Lung (tissue), 12 donors: ENCODE measurements around the gene APRT. TPM values are rescaled to one million over a fixed set of nuclear protein-coding genes. Genes with fewer than 3 reads are reported as not detected.

Experiments used
- ATAC-seq: fragments of 200-7000 bp; cut with Tn5 transposase; one replicate; pipeline ENCODE4 v1.9.1; 2020; ENCODE audit warnings: moderate number of reproducible peaks; ENCODE audit not compliant: insufficient read depth, low FRiP score
- DNase-seq, 3 donors: peaks; one replicate each; pipeline ENCODE4 v3.0.0-alpha.2; 2013 to 2017
- H3K27ac ChIP-seq, 2 donors: one replicate each; pipeline ENCODE4 v1.5.1; 2013; ENCODE audit warnings: mild to moderate bottlenecking in 2 of 2, moderate library complexity in 2 of 2, control low read depth in 1 of 2, inconsistent platforms in 1 of 2, low read depth in 1 of 2, low read length in 1 of 2
- H3K27me3 ChIP-seq, 3 donors: one replicate each; pipeline ENCODE4 v1.5.1; 2013; ENCODE audit warnings: low read length in 2 of 3; ENCODE audit not compliant: control insufficient read depth in 3 of 3, insufficient read depth in 3 of 3
- H3K36me3 ChIP-seq, 4 donors: one replicate each; pipeline ENCODE4 v1.5.1; 2013; ENCODE audit warnings: low read length in 4 of 4, mild to moderate bottlenecking in 1 of 4, moderate library complexity in 1 of 4; ENCODE audit not compliant: control insufficient read depth in 4 of 4, insufficient read depth in 4 of 4
- H3K4me1 ChIP-seq, 5 donors: one replicate each; pipeline ENCODE4 v1.5.1; 2013; ENCODE audit warnings: low read length in 5 of 5, mild to moderate bottlenecking in 2 of 5, moderate library complexity in 1 of 5; ENCODE audit not compliant: control insufficient read depth in 5 of 5, insufficient read depth in 5 of 5
- H3K4me3 ChIP-seq: one replicate; pipeline ENCODE4 v1.5.1; 2013; ENCODE audit warnings: mild to moderate bottlenecking, control low read depth, moderate library complexity
- H3K9ac ChIP-seq, 2 donors: one replicate each; pipeline ENCODE4 v1.5.1; 2013; ENCODE audit warnings: low read length in 2 of 2, control low read depth in 1 of 2; ENCODE audit not compliant: insufficient read depth in 1 of 2
- H3K9me3 ChIP-seq, 4 donors: one replicate each; pipeline ENCODE4 v1.5.1; 2013; ENCODE audit warnings: low read length in 3 of 4, mild to moderate bottlenecking in 1 of 4, moderate library complexity in 1 of 4; ENCODE audit not compliant: control insufficient read depth in 4 of 4, insufficient read depth in 3 of 4
- WGBS, 2 donors: extraction: QIAGEN DNeasy Blood & Tissue Kit; methylation state at CpG; one replicate each; pipeline ENCODE4 v1.1.7; 2013; 5-methylcytosine and 5-hydroxymethylcytosine counted together
- polyA plus RNA-seq, 2 donors: library from polyadenylated mRNA; stranded (reverse); fragments of 200-250 nt; gene quantifications; one replicate each; pipeline ENCODE4 v1.2.1, GENCODE V29; 2013
- total RNA-seq, 2 donors: library from RNA; depleted of rRNA in 1 of 2; stranded (reverse); fragments of >200 nt in 1 of 2; gene quantifications; one replicate each; pipeline ENCODE4 v1.2.1, GENCODE V29; 2014 to 2021
- TF ChIP-seq, protein P1 (sequence below): IDR thresholded peaks from 2 replicates; pipeline ENCODE4 v1.5.1; 2012; ENCODE audit warnings: mild to moderate bottlenecking; ENCODE audit errors: control extremely low read depth, extremely low read depth
- donor health status: control.
- donor health status: control.
- donor health status: Bipolar disorder and iron deficiency.
- donor health status: healthy.
- donor health status: DM: yes; HTN: yes; CAD: no.

Gene APRT
- total and polyA plus RNA-seq, 4 donors: 44.2 to 260 (median 176) TPM

DNA sequence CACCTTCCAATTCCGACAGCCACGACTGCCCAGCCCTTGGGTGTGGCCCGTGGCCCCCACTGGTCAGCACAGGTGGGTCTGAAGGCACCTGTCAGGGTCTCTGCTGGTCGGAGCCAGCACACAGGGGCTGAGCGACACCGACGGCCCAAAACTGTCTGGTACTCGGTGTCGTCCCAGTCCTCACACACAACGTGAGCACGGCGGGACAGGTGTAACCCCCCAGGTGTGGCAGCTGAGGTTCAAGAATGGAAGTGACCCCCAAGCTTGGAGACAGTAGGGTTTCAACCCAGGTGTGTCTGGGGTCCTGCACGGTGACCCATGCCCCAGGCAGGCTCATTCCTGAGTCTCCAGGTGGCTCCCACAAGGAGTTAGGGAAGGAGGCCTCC is 44.0 kb upstream of the APRT start:
- DNase-seq: no peak
- Histone ChIP-seq H3K27ac (no peak overlapping the region), H3K4me1 (peaks cover 0 to 16% (median 7%) of the 10 kb centered on the region in 5 donors), H3K9me3 (no peaks in the 10 kb centered on the region), H3K9ac (no peak overlapping the region), H3K36me3 (peaks cover 0 to 20% (median 18%) of the 10 kb centered on the region in 4 donors), H3K4me3 (no peak overlapping the region), H3K27me3 (no peaks in the 10 kb centered on the region)
- WGBS, 2 donors: 82 to 92% methylated on average over 13 of the region's 13 CpGs
- TF ChIP-seq, protein P1, sequence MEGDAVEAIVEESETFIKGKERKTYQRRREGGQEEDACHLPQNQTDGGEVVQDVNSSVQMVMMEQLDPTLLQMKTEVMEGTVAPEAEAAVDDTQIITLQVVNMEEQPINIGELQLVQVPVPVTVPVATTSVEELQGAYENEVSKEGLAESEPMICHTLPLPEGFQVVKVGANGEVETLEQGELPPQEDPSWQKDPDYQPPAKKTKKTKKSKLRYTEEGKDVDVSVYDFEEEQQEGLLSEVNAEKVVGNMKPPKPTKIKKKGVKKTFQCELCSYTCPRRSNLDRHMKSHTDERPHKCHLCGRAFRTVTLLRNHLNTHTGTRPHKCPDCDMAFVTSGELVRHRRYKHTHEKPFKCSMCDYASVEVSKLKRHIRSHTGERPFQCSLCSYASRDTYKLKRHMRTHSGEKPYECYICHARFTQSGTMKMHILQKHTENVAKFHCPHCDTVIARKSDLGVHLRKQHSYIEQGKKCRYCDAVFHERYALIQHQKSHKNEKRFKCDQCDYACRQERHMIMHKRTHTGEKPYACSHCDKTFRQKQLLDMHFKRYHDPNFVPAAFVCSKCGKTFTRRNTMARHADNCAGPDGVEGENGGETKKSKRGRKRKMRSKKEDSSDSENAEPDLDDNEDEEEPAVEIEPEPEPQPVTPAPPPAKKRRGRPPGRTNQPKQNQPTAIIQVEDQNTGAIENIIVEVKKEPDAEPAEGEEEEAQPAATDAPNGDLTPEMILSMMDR: no peak
- ATAC-seq: no peak

DNA sequence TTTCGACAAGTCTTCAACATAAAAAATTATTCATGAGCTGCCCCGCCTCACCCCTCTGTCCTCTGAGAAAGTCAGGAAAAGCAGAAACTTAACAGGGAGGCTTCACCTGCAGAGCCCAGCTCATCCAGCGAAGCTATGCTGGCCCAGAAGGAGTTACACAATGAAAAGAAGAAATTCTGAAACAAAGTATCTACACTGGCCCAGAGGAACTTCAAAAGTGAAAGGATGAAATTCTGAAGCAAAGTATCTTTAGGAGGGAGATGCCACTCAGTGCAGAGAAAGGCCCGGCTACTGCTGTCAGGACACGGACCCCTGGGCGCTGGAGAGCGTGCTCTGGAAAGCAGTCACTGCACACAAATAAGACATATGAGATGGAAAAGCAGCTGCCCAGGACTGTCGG is 43.4 kb upstream of the APRT start:
- H3K4me3 ChIP-seq: no peak overlapping the region
- ATAC-seq (no peak), DNase-seq (no peak)
- no peaks in the 10 kb centered on the region for H3K27me3 ChIP-seq
- H3K27ac ChIP-seq: no peak overlapping the region
- peaks cover 0 to 19% (median 18%) of the 10 kb centered on the region in 4 donors for H3K36me3 ChIP-seq
- H3K9me3 ChIP-seq: no peaks in the 10 kb centered on the region
- 69 to 82% methylated on average over 8 of the region's 8 CpGs for WGBS, 2 donors
- no peak overlapping the region for H3K9ac ChIP-seq
- TF ChIP-seq, protein P1: no peak
- H3K4me1 ChIP-seq: peaks cover 0 to 16% (median 7%) of the 10 kb centered on the region in 5 donors

DNA sequence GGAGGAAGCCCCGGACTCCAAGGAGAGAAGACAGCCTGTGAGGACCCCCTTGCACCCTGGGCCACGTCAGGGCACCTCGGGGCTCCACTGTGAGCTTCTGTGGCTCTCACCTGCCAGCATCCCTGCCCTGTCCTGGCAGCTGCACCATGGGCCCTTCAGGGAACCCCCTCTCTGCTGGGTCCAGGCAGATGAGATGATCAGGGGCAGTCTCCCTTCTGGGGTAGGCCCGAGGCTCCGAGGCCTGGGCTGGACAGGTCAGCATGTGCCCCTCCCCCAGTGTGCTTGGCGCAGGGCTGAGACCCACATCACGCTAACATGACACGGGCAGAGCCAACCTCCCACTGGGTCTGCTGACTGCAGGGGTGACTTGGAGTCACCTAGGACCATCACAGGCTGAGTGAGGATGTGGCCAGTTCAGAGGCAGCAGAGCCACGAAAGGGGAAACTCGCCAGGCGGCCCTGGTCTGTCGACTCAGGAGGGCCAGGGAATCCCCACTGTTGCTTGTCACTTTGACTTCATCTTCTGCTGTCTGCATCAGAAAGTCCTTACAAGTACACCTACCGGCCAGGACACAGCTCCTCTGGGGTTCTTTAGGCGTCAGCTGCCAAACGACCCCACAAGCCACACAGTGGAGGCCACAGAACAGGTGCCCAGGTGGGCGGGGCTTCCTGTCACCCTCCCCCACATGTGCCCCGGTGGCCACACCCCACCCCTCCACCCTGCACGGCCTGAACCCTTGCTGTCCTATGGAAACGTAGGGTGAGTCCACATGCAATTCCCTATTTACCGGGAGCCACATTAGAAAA is 42.8 kb upstream of the APRT start:
- TF ChIP-seq, protein P1: no peak
- no peak for DNase-seq
- H3K27me3 ChIP-seq: no peaks in the 10 kb centered on the region
- WGBS, 2 donors: 47 to 62% methylated on average over 20 of the region's 20 CpGs
- no peak overlapping the region for H3K9ac ChIP-seq
- H3K36me3 ChIP-seq: peaks cover 0 to 17% (median 11%) of the 10 kb centered on the region in 4 donors
- H3K9me3 ChIP-seq: no peaks in the 10 kb centered on the region
- peaks cover 0 to 16% (median 7%) of the 10 kb centered on the region in 5 donors for H3K4me1 ChIP-seq
- H3K27ac ChIP-seq: no peak overlapping the region
- H3K4me3 ChIP-seq: no peak overlapping the region
- no peak for ATAC-seq
